ENCODE results near the gene SRSF9.

The SRSF9 gene

GRCh38 chr12:120468821-120469449, 613 bp downstream of the SRSF9 start:
- H3K27ac ChIP-seq = peak overlapping the region; percentile 98
- no peak for TF ChIP-seq CTCF (conservative IDR thresholded peaks at IDR 0.05)

GRCh38 chr12:120468325-120468820, 1.2 kb downstream of the SRSF9 start:
- no peak for TF ChIP-seq CTCF (conservative IDR thresholded peaks at IDR 0.05)
- peak overlapping the region; percentile 98 for H3K27ac ChIP-seq

- no peak overlapping the region; the same call in 1 of the 2 replicates for H3K27ac ChIP-seq
- no peak for TF ChIP-seq CTCF (conservative IDR thresholded peaks at IDR 0.05)
Measured at GRCh38 chr12:120467439-120467838, 2.1 kb downstream of the SRSF9 start.

GRCh38 chr12:120466560-120467315, 2.8 kb downstream of the SRSF9 start:
- TF ChIP-seq CTCF (conservative IDR thresholded peaks at IDR 0.05) = peak; percentile 79
- peak overlapping the region; percentile 27 for H3K27ac ChIP-seq

GRCh38 chr12:120465756-120466155, 3.8 kb downstream of the SRSF9 start:
- no peak for TF ChIP-seq CTCF (conservative IDR thresholded peaks at IDR 0.05)
- H3K27ac ChIP-seq = no peak overlapping the region; the same call in 1 of the 2 replicates

- TF ChIP-seq CTCF (conservative IDR thresholded peaks at IDR 0.05) = no peak
- H3K27ac ChIP-seq = no peak overlapping the region
Measured at GRCh38 chr12:120463712-120464111, 5.8 kb downstream of the SRSF9 start.

GRCh38 chr12:120462099-120462640, 7.4 kb downstream of the SRSF9 start:
- TF ChIP-seq CTCF (conservative IDR thresholded peaks at IDR 0.05) = no peak
- H3K27ac ChIP-seq = no peak overlapping the region

Measured in VCaP (cell line).